K562 (cell line): Measurements from ENCODE around the gene PLA2G2C. TPM values are rescaled to one million over a fixed set of nuclear protein-coding genes. Genes with fewer than 3 reads are reported as not detected.
A peak's percentile ranks its signal among the peaks of the same experiment; 100 is the strongest.

Source experiments
- BDP1 ChIP-seq: IDR thresholded peaks from 3 replicates; pipeline ENCODE4 v1.6.1; 2011; ENCODE audit not compliant: insufficient read length, insufficient read depth
- HCFC1 ChIP-seq: IDR thresholded peaks from 2 replicates; pipeline ENCODE4 v1.6.1; 2012; ENCODE audit warnings: low read depth, low read length, improper control_type of control experiment
- HEY1 ChIP-seq: fragments of 250-450 bp; sonication (Bioruptor Pico); IDR thresholded peaks from 2 replicates; pipeline ENCODE4 v1.5.0; 2020; ENCODE audit warnings: mild to moderate bottlenecking, moderate library complexity, borderline replicate concordance
- OTX1 ChIP-seq: fragments of 450-650 bp; formaldehyde crosslinking; IDR thresholded peaks from 2 replicates; pipeline ENCODE4 v1.4.0; 2022; ENCODE audit warnings: mild to moderate bottlenecking
- RBM14 ChIP-seq: fragments of 200-400 bp; formaldehyde crosslinking; IDR thresholded peaks from 2 replicates; pipeline ENCODE4 v1.6.1; 2018; ENCODE audit warnings: low read depth, mild to moderate bottlenecking, low read length, moderate library complexity, borderline replicate concordance; ENCODE audit not compliant: insufficient read depth
- RFX7 ChIP-seq: fragments of 250-450 bp; sonication (Bioruptor Pico); IDR thresholded peaks from 2 replicates; pipeline ENCODE4 v1.5.1; 2021; ENCODE audit warnings: mild to moderate bottlenecking
- SMARCA4 ChIP-seq: fragments of 450-650 bp; IDR thresholded peaks from 2 replicates; pipeline ENCODE4 v1.6.1; 2016
- ZNF121 ChIP-seq: sonication (generic); formaldehyde crosslinking; conservative IDR thresholded peaks from 2 replicates; pipeline ENCODE4 v1.8.0; 2022; ENCODE audit warnings: missing genetic modification reagents
- ZNF354B ChIP-seq: fragments of 250-450 bp; sonication (Bioruptor Pico); IDR thresholded peaks from 2 replicates; pipeline ENCODE4 v1.4.0; 2020
- polyA plus RNA-seq, 8 experiments: library from polyadenylated mRNA; depleted of rRNA in 4 of 8; stranded (reverse) in 5 of 8; unstranded in 3 of 8; fragments of >200 nt; fragmentation: Nextera tagmentation in 2 of 8; fragmentation: Illumina TruSeq in 1 of 8; extraction: Ambion mirVana in 2 of 8; extraction: Trizol in 1 of 8; gene quantifications; 2 replicates each; pipeline versions ENCODE4 v1.2.1 to v1.2.3, GENCODE V29; 2011 to 2014; ENCODE audit warnings: inconsistent platforms in 1 of 8, missing spikeins in 1 of 8
- total RNA-seq, 7 experiments: library from RNA; depleted of rRNA in 6 of 7; stranded (reverse); fragments of >200 nt in 6 of 7; fragmentation: Illumina TruSeq in 2 of 7; extraction: Trizol in 2 of 7; gene quantifications; 2 replicates each; pipeline versions ENCODE4 v1.2.1 to v1.2.3, GENCODE V29; 2011 to 2021; ENCODE audit warnings: low replicate concordance in 1 of 7
- TF ChIP-seq, protein P1 (sequence below): sonication (generic); formaldehyde crosslinking; IDR thresholded peaks from 2 replicates; pipeline ENCODE4 v1.8.0; 2022; ENCODE audit warnings: mild to moderate bottlenecking, missing genetic modification reagents
- TF ChIP-seq, protein P2 (sequence below): fragments of 250-450 bp; sonication (Bioruptor Pico); IDR thresholded peaks from 2 replicates; pipeline ENCODE4 v1.9.0; 2021; ENCODE audit warnings: mild to moderate bottlenecking, inconsistent platforms
- TF ChIP-seq, protein P3 (sequence below): sonication (generic); formaldehyde crosslinking; IDR thresholded peaks from 2 replicates; pipeline ENCODE4 v1.8.0; 2023; ENCODE audit warnings: mild to moderate bottlenecking, missing genetic modification reagents

The PLA2G2C gene
- total and polyA plus RNA-seq, 9 of the 15 experiments (the other 6 are each of a cell fraction or from before 2014, with no cell fraction given): 0.14 to 0.49 (median 0.21) TPM

DNA sequence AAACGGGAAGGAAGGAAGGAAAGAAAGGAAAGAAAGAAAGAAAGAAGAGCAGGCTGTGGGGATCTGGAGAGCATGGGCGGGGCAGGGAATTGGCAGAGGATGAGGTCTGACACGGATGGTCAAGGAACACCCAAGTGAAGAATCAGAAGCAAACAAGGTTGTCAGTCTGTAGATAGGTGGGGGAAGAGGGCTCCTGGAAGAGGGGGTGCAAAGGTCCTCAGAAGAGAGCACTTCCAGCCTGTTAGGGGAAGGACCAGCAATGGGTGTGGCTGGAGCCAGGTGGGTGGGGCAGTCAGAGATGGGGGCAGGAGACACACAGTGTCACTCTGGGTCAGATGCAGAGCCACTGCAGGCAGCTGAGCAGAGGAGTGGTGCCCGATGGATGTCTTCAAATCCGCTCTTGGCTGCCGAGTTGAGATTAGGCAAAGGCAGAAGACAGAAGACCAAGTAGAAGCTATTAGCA, 11.0 kb upstream of the PLA2G2C start (continued):
- TF ChIP-seq ZNF354B: no peak
- no peak for TF ChIP-seq BDP1
- TF ChIP-seq OTX1 (CRISPR knock-in tag): 0 out of 2 replicates have a peak, but pooled peaks have one; percentile 55
- TF ChIP-seq, protein P1, sequence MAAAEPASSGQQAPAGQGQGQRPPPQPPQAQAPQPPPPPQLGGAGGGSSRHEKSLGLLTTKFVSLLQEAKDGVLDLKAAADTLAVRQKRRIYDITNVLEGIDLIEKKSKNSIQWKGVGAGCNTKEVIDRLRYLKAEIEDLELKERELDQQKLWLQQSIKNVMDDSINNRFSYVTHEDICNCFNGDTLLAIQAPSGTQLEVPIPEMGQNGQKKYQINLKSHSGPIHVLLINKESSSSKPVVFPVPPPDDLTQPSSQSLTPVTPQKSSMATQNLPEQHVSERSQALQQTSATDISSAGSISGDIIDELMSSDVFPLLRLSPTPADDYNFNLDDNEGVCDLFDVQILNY (CRISPR knock-in tag): no peak
- TF ChIP-seq HEY1: no peak
- TF ChIP-seq RBM14: no peak
- TF ChIP-seq SMARCA4: 0 out of 2 replicates have a peak, but pooled peaks have one; percentile 31
- TF ChIP-seq, protein P2, sequence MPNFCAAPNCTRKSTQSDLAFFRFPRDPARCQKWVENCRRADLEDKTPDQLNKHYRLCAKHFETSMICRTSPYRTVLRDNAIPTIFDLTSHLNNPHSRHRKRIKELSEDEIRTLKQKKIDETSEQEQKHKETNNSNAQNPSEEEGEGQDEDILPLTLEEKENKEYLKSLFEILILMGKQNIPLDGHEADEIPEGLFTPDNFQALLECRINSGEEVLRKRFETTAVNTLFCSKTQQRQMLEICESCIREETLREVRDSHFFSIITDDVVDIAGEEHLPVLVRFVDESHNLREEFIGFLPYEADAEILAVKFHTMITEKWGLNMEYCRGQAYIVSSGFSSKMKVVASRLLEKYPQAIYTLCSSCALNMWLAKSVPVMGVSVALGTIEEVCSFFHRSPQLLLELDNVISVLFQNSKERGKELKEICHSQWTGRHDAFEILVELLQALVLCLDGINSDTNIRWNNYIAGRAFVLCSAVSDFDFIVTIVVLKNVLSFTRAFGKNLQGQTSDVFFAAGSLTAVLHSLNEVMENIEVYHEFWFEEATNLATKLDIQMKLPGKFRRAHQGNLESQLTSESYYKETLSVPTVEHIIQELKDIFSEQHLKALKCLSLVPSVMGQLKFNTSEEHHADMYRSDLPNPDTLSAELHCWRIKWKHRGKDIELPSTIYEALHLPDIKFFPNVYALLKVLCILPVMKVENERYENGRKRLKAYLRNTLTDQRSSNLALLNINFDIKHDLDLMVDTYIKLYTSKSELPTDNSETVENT (CRISPR knock-in tag): no peak
- no peak for TF ChIP-seq RFX7
- TF ChIP-seq ZNF121 (CRISPR knock-in tag): no peak
- TF ChIP-seq, protein P3, sequence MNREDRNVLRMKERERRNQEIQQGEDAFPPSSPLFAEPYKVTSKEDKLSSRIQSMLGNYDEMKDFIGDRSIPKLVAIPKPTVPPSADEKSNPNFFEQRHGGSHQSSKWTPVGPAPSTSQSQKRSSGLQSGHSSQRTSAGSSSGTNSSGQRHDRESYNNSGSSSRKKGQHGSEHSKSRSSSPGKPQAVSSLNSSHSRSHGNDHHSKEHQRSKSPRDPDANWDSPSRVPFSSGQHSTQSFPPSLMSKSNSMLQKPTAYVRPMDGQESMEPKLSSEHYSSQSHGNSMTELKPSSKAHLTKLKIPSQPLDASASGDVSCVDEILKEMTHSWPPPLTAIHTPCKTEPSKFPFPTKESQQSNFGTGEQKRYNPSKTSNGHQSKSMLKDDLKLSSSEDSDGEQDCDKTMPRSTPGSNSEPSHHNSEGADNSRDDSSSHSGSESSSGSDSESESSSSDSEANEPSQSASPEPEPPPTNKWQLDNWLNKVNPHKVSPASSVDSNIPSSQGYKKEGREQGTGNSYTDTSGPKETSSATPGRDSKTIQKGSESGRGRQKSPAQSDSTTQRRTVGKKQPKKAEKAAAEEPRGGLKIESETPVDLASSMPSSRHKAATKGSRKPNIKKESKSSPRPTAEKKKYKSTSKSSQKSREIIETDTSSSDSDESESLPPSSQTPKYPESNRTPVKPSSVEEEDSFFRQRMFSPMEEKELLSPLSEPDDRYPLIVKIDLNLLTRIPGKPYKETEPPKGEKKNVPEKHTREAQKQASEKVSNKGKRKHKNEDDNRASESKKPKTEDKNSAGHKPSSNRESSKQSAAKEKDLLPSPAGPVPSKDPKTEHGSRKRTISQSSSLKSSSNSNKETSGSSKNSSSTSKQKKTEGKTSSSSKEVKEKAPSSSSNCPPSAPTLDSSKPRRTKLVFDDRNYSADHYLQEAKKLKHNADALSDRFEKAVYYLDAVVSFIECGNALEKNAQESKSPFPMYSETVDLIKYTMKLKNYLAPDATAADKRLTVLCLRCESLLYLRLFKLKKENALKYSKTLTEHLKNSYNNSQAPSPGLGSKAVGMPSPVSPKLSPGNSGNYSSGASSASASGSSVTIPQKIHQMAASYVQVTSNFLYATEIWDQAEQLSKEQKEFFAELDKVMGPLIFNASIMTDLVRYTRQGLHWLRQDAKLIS (CRISPR knock-in tag): no peak
- no peak for TF ChIP-seq HCFC1
